ENCODE results near the gene HIVEP1. TPM values are rescaled to one million over a fixed set of nuclear protein-coding genes. Genes with fewer than 3 reads are reported as not detected.

The HIVEP1 gene
- total RNA-seq, 1 donor from 2014 or later = 25.7 TPM

GRCh38 chr6:12081771-12082170, 69.7 kb downstream of the HIVEP1 start:
- intact Hi-C loops (cut with DNase I) = no loop called here
- H3K4me3 ChIP-seq = no peak overlapping the region
- peaks cover 7% of the 10 kb centered on the region for H3K4me1 ChIP-seq
- H3K36me3 ChIP-seq = no peaks in the 10 kb centered on the region
- no peak for DNase-seq
- peak; percentile 41 for ATAC-seq
- no peaks in the 10 kb centered on the region for H3K9me3 ChIP-seq
- no peak for TF ChIP-seq CTCF (IDR thresholded peaks at IDR 0.05)
- H3K27me3 ChIP-seq = no peaks in the 10 kb centered on the region
- no peak overlapping the region for H3K27ac ChIP-seq

- no peak overlapping the region for H3K4me3 ChIP-seq
- H3K4me1 ChIP-seq = peaks cover 7% of the 10 kb centered on the region
- ATAC-seq (no peak), DNase-seq (no peak)
- no peaks in the 10 kb centered on the region for H3K9me3 ChIP-seq
- intact Hi-C loops (cut with DNase I) = no loop called here
- H3K27ac ChIP-seq = no peak overlapping the region
- no peaks in the 10 kb centered on the region for H3K36me3 ChIP-seq
- no peaks in the 10 kb centered on the region for H3K27me3 ChIP-seq
- no peak for TF ChIP-seq CTCF (IDR thresholded peaks at IDR 0.05)
Observed at GRCh38 chr6:12082368-12082767, 70.3 kb downstream of the HIVEP1 start.

- Histone ChIP-seq H3K4me1 (peaks cover 7% of the 10 kb centered on the region), H3K27ac (no peak overlapping the region), H3K36me3 (no peaks in the 10 kb centered on the region), H3K9me3 (no peaks in the 10 kb centered on the region), H3K4me3 (no peak overlapping the region), H3K27me3 (no peaks in the 10 kb centered on the region)
- ATAC-seq (no peak), DNase-seq (no peak)
- intact Hi-C loops (cut with DNase I) = no loop called here
- TF ChIP-seq CTCF (IDR thresholded peaks at IDR 0.05) = no peak
Observed at GRCh38 chr6:12083302-12083701, 71.2 kb downstream of the HIVEP1 start.

GRCh38 chr6:12083763-12084162, 71.7 kb downstream of the HIVEP1 start:
- Histone ChIP-seq H3K4me1 (peaks cover 7% of the 10 kb centered on the region), H3K36me3 (no peaks in the 10 kb centered on the region), H3K9me3 (no peaks in the 10 kb centered on the region), H3K27ac (no peak overlapping the region), H3K27me3 (no peaks in the 10 kb centered on the region), H3K4me3 (no peak overlapping the region)
- intact Hi-C loops (cut with DNase I) = no loop called here
- no peak for DNase-seq
- no peak for ATAC-seq
- TF ChIP-seq CTCF (IDR thresholded peaks at IDR 0.05) = no peak

- TF ChIP-seq CTCF (IDR thresholded peaks at IDR 0.05) = no peak
- DNase-seq (no peak), ATAC-seq (no peak)
- Histone ChIP-seq H3K4me1 (peaks cover 7% of the 10 kb centered on the region), H3K27ac (no peak overlapping the region), H3K9me3 (no peaks in the 10 kb centered on the region), H3K4me3 (no peak overlapping the region), H3K36me3 (no peaks in the 10 kb centered on the region), H3K27me3 (no peaks in the 10 kb centered on the region)
- intact Hi-C loops (cut with DNase I) = no loop called here
Observed at GRCh38 chr6:12084681-12085080, 72.6 kb downstream of the HIVEP1 start.

GRCh38 chr6:12088531-12088930, 76.4 kb downstream of the HIVEP1 start:
- Histone ChIP-seq H3K4me3 (no peak overlapping the region), H3K4me1 (no peaks in the 10 kb centered on the region), H3K27ac (no peak overlapping the region), H3K9me3 (no peaks in the 10 kb centered on the region), H3K36me3 (no peaks in the 10 kb centered on the region), H3K27me3 (no peaks in the 10 kb centered on the region)
- intact Hi-C loops (cut with DNase I) = no loop called here
- DNase-seq (no peak), ATAC-seq (no peak)
- TF ChIP-seq CTCF (IDR thresholded peaks at IDR 0.05) = no peak

All from upper lobe of right lung (tissue), 1 donor.